ENCODE results near the gene KRTAP3-3.

GRCh38 chr17:40975516-40975915 is 18.4 kb downstream of the KRTAP3-3 start:
- TF ChIP-seq POLR2AphosphoS5 (IDR thresholded peaks at IDR 0.05; ENCODE audit: insufficient read depth in 1 of 2, low read depth in 1 of 2) (no peak), CTCF (IDR thresholded peaks at IDR 0.05) (no peak), POLR2A (IDR thresholded peaks at IDR 0.05) (no peak)
